NK-92 treated with Interleukin-12 subunit alpha and Interleukin-12 subunit beta, amount 100 ng/mL, for 24 hours (cell line): ENCODE results near the gene SLC8A1.

Source experiments
- DNase-seq: peaks from one replicate; lab custom pipeline; 2025; lab: John Stamatoyannopoulos, UW

SLC8A1 gene

GRCh38 chr2:40193670-40194026 lies 258.2 kb downstream of the SLC8A1 start:
- no peak for DNase-seq

DNA sequence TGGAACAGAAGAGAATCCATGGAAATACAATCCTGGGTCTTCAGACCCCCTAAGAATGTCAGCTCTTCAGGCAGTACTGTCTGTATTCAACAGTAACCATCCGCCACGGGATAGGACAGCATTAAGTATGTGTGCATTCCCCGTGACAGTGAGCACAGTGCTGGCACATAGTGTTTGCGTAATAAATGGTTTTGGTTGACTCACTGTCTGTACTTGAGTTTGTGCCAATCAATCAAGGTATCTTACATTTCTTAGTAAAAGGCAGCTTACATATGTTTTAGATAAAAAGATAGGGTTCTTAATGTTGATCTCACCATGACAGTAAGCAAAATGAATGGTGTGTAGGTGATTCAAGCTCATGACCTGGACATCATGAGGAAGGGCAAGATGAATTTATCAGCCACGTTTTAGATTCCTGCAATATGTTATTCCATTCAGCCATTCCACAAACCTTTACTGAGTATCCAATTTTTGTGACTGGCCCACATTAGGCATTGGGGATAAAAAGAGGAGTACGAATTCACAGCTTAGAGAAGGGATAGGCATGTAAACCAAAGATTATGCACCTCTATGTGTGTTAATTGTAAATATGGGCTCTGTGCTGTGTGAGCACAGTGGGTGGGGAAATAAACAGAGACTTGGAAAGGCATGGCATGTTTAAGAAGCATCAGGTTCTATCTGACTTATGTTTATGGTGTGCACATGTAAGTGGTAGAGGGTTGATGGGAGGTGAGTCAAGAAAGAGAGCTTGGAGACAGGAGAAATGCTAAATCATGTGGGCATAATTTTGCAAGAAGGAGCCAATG lies 258.8 kb downstream of the SLC8A1 start:
- DNase-seq: no peak

DNA sequence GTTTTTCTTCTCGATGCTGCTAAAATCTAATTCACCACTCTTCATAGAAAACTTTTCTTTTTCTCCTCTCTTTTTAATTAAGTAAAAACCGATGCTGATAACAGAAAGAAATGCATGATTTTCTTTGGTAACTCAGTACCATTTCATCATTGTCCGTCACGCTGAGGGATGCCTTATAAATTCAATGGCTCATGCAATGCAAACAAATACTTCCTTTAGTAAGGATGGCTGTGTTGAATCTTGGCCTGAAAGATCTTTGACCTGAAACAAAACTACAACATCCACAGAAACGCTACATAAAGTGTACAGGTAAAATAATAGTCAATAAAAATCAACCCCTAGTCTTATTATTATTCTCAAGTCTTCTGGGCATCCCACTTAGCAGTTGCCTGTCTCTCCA lies 261.4 kb downstream of the SLC8A1 start:
- no peak for DNase-seq

DNA sequence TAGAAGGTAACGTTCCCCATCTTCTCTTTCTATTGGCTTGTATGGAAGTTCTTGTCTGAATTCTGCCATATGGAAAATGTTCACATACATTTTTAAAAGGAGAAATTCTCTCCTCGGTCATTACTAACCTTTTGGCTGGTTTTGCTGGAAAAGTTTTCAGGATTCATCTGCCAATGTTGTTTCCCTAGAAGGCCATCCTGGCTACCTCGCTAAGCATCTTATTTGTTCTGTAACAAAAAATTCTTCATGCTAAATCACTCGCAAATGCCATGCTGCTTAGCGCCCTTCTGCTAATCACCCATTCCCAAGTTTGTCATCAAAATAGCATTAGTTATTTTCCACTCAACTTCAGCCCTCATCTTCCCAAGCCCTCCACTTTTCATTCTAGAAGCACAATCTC lies 262.0 kb downstream of the SLC8A1 start:
- DNase-seq: no peak

DNA sequence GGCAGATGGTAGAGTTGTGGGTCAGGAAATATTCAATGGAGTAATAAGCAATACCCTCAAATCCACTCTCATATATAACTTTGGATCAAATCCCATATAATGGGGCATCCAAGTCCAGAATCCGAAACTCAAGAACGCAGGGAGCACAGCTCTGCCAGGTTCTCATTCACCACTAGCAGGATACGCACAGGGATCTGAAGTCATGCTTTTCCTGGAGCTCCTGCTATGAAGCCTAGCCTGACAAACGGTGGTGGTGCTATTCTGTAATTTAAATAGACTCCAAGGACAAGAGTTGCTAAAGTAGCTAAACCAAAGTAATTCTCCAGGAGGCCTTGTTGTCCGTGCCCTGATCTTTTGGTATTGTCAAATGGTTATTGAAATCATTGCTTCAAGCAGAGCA lies 264.8 kb downstream of the SLC8A1 start:
- no peak for DNase-seq

GRCh38 chr2:40184551-40184950 lies 267.3 kb downstream of the SLC8A1 start:
- DNase-seq: no peak

DNA sequence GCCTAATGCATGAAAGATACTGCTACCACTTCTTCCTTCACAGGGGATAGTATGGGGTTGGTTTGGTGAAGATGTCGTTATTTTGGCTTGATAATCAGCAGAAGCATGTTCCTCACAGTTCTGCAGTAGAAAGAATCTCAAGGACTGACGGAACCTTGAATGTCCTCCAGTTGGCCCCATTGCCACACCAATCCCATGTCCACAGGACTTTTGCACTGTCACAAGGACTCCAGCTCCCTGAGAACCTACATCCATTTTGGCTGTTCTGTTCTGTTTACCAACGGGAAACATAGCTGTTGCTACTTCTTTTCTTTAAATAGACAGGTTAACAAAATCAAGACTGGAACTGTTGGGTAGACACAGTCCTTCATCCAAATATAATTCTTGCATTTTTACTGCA lies 270.0 kb downstream of the SLC8A1 start:
- no peak for DNase-seq

- DNase-seq: no peak
These were observed 272.1 kb downstream of the SLC8A1 start for GRCh38 chr2:40179801-40180200.

- DNase-seq: no peak
These were observed 272.9 kb downstream of the SLC8A1 start for GRCh38 chr2:40178971-40179370.

DNA sequence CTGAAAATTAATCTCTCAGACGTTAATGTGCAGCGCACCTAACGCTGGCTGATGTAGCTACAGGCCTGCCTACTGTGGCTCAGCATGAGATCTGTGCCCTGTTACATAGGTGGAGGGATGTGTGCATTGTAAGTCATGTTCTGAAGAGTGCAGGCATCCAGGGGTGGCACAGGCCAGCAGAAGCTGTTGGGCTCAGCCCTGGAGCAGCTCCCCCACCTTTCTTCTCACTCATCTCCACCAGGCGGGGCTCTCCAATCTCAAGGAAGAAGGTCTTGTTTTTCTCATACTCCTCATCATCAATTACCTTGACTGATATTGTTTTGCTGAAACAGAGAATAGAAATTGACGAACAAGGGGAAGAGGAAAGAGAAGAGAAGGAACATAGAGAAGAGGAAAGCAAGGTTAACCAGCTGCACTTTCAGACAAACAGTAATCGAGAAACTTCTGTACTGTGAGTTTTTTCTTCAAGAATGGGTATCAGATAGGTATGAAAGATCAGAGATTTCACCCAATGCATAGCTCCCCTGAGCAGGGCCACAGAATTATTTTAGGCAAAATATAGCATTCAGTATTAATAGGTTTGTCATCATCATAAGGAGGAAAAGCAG lies 273.6 kb downstream of the SLC8A1 start:
- no peak for DNase-seq

DNA sequence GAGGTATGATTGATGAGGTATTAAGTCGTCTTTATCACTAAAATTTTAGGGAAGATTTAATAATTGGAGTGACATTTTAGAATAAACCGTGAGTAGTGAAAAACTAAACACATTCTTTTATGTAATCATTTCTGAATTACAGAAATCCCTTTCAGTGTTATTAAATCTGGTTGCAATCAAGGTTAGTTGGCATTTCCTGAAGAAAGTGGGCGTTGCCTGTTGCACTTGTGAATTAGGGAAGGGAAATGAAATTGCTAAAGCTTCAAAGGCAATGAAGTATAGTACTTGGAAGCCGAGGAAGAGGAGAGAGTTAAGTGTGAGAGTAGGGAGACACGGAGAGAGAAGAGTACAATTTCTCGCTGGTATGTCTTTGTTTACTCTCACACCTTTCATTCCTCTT lies 274.5 kb downstream of the SLC8A1 start:
- DNase-seq: no peak

DNA sequence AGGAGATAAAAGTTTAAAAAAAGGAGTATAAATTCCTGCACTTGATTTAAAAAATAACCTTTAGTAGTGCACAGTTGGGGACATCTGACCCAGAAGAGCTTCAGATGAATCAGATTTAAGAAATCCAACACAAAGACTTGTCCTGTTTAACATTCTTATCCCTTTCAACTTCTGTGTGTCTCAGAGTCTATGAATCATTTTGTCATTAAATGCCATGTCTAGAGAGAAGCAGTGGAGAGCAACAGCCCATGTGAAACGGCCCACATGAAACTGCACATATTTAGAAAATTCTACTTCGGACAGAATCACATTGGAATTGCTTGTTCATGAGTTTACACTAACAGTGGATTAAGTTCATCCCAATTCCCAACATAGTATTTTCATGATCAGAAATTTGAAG lies 278.6 kb downstream of the SLC8A1 start:
- DNase-seq: no peak

DNA sequence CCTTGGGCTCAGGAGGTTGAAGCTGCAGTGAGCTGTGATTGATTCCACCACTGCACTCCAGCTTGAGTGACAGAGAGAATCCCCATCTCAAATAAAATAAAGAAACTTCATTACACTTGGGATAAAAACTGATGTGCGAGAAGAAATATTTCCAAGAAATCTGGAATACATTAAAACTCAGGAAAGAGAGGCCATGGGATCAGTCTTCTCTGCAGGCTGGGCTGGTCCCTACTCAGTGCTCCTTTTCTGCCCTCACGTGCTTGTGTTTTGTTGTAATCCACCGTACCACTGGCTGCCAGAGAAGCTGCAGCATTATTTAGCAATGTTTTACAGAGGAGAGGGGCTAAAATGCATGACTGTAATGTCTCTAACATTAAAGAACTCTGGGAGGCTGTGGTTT lies 282.0 kb downstream of the SLC8A1 start:
- no peak for DNase-seq

DNA sequence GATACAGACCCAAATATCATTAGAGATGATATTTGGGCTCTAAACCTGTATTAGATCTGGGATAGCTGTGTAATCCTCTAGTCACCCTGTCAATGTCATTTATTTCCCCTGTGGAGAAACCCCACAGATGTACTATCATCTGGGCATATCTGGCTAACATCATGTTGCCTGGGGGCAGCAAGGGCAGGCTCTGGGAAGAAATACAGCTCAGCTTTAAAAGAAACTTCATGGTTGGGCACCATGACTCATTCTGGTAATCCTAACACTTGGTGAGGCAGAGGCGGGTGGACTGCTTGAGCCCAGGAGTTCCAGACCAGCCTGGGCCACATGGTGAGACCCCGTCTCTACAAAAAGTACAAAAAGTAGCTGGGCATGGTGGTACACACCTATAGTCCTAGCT lies 282.5 kb downstream of the SLC8A1 start:
- DNase-seq: no peak

DNA sequence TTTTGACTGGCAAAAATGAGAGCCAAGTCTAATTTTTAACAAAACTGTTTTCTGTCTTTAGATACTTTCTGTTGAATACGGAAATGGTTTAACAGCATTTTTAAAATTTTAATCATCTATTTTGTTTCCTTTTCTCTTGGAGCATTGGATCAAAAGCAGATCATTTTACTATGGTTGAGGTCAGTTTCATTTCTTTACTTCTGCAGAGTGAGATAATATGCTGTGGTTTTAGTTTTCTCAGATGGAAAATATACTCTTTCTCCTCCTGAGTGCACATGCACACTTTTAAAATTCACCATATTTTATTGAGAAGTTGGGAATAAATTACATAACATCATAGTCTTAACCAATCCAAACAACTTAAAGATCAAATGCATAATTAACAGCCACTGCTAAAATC lies 283.3 kb downstream of the SLC8A1 start:
- DNase-seq: no peak

- DNase-seq: no peak
These were observed 283.9 kb downstream of the SLC8A1 start for GRCh38 chr2:40168032-40168431.

GRCh38 chr2:40166006-40166405 lies 285.9 kb downstream of the SLC8A1 start:
- no peak for DNase-seq

- DNase-seq: no peak
These were observed 286.4 kb downstream of the SLC8A1 start for GRCh38 chr2:40165509-40165844.

GRCh38 chr2:40164736-40165508 lies 287.0 kb downstream of the SLC8A1 start:
- DNase-seq: no peak

DNA sequence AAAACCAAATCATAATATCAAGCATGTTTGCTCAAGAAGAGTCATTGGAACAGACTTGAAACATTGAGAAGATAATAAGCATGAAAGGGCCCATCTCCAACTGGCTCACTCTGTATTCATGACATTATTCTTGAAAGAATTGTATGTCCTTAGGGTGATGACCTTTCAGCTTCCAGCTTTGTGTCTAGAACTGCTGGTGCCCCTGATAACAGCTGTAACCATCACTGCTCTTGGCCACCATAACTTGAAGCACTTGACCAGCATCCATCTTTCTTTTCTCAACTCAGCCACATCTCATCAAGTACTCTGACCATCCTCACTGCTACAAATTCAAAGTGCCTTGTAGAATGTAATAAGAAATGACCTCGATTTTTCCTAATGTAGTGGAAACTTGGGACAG lies 289.9 kb downstream of the SLC8A1 start:
- DNase-seq: no peak

GRCh38 chr2:40160751-40161218 lies 291.1 kb downstream of the SLC8A1 start:
- DNase-seq: no peak

- no peak for DNase-seq
These were observed 292.6 kb downstream of the SLC8A1 start for GRCh38 chr2:40159333-40159732.

GRCh38 chr2:40158781-40159180 lies 293.1 kb downstream of the SLC8A1 start:
- no peak for DNase-seq
